Body of pancreas (tissue), 4 donors: ENCODE results near the gene ANKRD33.

ENCODE experiments used
- CTCF ChIP-seq, 7 experiments: fragments of 450-650 bp in 4 of 7; fragments of 200-600 bp in 3 of 7; sonication (generic) in 3 of 7; IDR thresholded peaks; one replicate each; pipeline ENCODE4 v1.5.1; 2016 to 2019; ENCODE audit warnings: antibody characterized with exemption in 7 of 7
- POLR2A ChIP-seq, 3 donors: fragments of 450-650 bp; IDR thresholded peaks; one replicate each; pipeline ENCODE4 v1.6.1; 2016; ENCODE audit warnings: antibody characterized with exemption in 3 of 3, mild to moderate bottlenecking in 2 of 3

- TF ChIP-seq CTCF (IDR thresholded peaks at IDR 0.05) (no peak), POLR2A (IDR thresholded peaks at IDR 0.05) (no peak)
Measured at GRCh38 chr12:51906430-51907082, 18.7 kb downstream of the ANKRD33 start.
